ENCODE measurements around the gene ASIC4.

The ASIC4 gene

DNA sequence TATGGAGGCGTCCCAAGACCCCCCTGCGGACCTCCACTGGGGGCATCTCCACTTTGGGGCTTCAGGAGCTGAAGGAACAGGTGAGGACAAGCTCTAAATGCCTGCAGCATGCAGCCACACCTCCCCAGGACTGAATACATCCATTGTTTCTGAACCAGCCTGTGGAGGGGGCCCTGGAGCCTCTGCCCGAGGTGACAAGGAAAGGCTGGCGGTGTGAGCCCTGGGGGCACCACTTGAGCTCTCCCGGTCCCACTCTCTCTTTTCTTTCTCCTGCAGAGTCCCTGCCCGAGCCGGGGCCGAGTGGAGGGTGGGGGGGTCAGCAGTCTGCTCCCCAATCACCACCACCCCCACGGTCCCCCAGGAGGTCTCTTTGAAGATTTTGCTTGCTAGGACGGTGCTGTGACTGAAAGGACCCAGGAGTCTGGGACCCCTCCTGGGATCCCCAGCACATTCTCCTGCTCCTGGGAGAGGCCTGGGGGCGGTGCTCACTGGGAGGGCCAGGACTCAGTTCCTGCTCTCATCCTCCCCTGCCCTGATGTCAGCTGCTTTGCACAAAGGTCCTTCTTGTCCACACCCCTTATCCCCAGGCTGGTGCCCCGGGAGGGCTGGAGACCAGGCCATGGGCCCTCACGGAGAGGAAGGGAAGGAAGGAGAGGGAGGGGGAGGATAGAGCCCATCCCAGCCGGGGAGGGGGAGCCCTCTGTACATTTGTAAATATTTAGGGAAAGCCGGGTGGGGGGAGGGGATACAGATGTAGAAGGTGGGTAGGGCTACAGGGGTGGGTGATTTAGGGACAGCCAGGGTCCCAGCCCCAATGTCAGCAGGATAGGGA, 23.6 kb downstream of the ASIC4 start:
- no peak for DNase-seq

DNA sequence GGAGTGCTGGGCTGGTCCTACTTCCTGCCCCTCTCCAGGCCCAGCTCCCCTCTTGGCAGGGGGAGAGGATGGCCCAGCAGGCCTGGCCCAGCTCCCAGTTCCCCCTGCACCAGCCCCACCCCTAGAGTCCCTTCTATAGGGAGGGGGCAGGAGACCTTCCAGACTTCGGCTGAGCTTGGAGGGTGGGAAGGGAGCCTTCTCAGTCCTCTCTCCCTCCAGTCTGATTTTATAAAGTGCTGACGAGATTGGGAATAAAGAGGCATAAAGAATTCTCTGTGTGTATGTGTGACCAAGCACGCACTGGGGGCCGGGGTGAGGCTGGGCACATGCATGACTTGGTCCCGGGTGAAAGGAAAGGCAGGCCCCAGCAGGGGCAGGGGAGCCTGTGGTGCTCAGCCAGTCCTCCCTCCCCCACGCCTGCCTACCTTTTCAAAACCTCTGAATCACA, 24.2 kb downstream of the ASIC4 start:
- no peak for DNase-seq

DNA sequence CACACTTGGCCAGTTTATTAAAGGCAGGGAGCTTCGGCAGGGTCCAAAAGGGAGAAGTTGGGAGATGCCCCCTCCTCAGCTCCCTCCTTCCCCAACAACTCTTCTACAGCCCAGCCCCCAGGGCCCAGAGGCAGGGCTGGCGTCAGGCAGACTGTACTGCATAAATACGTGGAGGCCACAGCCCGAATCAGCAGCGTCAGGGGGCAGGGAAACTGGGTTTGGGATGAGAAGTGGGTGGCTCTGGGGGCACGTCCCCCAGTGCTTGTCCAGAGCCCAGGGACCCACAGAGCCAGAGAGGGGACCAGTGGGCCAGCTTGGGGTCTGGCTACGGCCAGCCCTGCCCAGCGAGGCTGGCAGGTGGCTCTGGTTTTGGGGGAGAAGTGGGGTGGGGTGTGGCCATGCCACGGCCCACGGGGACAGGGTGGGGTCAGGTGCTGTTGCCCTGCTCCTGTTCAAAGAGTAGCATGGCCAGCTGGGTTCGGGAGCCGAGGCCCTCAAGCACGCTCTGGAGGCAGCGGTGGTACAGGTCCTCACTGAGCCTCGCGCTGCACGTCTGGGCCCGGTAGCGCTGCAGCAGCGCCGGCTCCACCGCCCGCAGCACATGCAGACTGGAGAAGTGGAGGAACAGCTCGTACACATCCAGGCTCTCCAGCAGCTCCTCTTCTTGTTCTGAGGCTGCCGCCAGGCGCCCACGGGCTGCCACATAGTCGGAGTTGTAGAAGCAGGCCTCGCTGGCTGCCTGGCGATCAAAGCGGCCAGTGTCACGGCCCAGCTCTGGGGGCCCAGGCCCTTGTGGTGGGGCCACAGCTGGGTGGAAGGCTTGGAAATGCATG, 24.9 kb downstream of the ASIC4 start:
- no peak for DNase-seq

DNA sequence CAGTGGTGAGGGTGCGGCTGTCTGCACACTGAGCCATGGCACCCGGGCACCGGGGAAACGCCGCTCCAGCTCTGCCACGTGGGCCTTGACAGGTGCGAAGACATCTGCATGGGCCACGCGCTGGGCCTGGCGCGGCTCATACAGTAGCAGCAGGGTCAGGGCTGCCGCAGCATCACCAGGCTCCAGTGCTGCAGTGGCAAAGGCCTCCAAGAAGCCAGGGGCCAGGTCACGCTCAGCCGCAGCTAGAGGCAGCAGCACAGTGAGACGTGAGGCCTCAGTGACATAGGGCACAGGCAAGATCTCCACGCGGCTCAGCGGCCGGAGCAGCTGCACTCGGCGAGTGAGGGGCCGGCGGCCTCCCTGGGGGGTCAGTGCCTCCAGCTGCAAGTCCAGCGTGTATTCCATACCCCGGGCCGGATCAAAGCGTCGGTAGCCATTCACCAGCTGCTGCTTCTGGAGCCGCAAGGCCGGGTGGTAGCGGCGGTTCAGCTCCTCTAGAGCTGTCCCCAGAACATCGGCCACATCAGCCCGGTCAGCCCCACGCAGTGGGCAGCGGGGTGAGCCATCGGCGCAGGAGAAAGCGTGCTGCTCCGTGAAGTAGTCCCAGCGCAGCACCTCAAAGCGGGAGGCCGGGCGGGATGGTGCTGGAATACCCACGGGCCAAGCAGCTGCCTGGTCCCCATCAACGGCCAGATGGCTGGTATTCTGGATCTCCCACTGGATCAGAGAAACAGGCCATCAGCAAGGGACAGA, 25.8 kb downstream of the ASIC4 start:
- no peak for DNase-seq

DNA sequence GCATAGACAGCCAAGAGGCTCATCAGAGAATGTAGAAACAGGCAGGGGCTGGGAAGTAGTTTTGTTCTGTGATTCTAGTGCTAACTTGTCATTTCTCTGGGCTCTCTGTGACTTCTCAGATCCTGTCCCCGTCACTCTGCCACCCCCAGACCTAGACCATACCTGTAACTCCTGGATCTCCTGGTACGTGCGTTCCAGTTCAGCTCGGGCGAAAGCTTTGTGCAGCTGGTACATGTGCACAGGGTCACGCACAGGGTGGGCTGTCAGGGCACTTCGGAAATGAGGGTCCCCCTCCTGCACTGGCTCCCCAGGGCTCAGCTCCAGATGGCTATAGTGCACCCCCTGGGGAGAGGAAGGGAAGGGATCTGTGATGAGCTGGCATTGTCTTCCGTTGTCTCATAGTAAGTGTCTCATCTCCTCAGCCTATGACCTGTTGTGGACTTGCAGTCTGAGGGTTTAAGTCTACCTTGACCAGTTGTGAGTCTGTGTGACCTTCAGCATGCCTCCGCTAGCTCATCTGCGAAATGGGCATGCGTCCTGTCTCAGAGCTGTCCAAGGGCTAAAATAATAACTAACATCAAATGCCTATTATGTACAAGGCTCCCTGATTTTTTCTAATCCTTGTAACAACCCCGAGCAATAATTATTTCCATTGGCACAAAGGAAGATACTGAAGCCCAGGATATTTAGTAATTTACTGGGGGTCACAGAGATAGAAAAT, 26.7 kb downstream of the ASIC4 start:
- no peak for DNase-seq

DNA sequence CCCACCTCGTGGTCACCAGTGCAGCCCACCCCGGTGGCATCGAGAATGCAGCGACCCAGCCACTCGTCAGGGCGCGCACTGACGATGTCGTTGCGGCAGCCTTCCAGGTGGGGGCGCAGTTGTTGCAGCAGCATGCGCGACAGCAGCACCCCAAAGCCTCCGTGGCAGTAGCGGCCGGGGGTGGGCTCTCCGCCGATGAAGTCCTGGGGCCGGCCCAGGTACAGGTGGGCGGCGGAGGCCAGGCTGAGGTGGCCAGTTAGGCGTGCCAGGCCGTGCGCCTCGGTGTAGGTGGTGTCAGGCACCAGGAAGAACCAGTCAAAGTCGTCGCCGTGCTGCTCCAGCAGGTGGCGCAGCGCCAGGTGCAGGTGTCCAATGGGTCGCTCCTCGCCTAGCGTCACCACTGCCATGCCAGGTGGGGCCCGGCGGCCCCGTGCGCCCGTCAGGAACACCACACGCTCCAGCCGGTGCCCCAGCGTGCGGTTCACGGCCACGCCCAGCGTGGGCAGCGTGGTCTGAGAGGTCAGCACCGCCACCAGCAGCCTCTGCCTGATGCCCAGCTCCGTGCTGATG, 27.4 kb downstream of the ASIC4 start:
- peak; percentile 77 to 83 for DNase-seq

DNA sequence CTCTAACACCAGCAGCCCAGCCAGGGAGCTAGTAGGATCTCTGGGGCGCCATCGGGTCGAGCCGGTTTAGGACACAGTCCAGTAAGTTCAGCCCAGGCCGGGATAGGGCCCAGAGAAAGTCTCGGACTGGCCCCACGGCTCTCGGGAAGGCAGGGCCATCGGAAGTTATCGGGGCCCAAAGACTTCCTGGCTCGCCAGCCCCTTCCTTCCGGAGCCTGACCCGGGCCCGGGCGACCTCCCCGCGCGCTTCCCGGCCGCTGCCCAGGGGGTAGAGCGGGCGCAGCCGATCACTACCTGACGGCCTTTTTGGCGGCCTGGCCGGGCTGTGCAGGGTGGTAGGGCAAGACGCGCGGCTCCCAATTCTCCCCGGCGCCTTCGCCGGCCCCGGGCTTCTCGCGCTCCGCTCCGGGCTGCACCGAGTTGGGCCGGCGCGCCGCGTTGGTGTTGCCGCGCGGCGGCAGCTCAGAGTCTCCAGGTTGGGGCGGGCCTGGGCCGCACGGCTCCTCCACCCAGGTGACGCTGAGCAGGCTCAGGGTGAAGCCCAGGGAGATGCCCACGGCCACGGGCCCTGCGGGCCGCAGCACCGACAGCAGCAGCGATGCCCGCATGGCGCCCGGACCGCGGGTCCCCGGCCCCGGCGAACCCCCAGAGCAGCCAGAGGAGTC, 28.8 kb downstream of the ASIC4 start:
- peak; percentile 16 to 33 for DNase-seq

DNA sequence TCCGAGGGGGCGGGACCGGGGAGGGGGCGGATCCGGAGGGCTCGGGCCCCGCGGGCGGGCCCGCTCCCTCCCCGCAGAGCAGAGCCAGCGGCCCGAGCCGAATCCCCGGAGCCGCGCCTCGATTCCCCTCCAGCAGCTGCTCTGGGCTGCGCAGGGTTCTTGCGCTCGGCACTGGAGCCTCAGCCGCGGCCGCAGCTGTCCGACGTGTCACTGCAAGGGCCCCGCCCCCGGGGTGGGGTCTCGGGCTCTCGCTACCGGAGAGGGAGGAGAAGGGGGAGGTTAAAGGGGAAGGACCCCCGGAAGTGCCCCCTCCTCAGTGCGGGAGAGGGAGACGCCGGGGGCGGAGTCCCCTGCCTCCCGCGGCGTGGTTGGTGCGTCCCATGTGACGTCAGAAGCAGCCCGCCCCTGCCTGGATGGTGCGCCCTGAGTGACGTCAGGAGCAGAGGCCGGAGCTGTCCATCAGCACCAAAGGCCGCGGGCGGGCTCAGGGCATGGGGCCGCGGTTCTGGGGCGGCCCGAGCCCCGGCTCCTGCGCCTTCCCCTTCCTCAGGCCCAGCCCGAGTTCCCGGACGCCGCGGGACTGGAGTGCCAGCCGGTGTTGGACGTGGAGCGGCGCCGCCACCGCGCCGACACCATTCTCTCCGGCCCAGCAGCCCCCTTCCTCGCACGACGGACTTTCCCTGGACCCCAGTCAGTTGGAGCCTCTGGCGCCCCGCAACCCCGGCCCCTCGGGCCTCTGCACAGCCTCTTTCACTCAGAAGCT, 29.5 kb downstream of the ASIC4 start, which contains the start of the genes CHPF and TMEM198:
CHPF (minus strand) TSS at position 214 of the 763 bp plus-strand sequence. CDS start 271 bp downstream, outside the sequence.
TMEM198 (plus strand) TSS at position 433 of the 763 bp plus-strand sequence. CDS start 700 bp downstream, outside the sequence.
- DNase-seq = peak; percentile 98 to 99

DNA sequence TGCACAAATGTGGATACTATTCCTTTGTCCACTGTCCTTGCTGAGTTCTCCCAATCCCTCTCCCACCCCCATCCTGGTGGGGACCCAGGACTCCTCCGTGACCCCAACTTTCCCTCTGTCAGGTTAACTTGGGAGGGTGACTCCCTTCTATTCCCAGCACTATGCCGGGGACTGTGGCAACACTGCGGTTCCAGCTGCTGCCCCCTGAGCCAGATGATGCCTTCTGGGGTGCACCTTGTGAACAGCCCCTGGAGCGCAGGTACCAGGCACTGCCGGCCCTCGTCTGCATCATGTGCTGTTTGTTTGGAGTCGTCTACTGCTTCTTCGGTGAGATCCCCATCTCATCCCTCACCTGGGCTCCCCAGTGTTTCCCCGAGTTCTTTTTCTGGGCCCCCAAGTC, 30.3 kb downstream of the ASIC4 start:
- DNase-seq = no peak

DNA sequence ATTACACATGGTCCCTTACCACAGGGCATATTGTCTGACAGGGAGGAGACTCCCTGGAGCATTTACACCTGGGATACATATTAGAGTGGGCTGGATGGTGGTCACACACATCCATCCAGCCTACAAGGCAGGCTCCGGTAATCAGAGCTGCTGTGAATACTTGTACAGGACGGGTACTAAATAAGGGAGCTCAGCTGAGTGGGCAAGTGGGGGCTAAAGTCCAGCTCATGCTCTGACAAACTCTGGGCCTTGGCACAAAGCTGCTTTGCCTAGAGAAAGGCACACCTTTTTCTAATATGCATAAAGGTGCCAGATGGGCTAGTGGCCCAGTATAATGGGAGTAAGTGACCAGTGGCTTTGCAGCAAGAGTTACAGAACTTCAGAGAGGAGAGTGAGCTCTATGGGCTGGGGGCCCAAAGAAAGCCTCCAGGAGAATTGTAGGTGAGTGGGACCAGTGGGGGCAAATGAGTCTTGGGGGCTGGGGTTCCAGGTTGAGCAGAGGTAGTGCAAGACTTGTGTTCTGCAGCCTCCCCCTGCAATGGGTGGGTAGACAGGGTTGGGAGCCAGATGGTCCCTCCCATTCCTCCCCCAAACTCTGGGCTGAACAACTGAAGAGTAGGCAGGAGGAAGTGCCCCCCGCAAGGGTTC, 31.1 kb downstream of the ASIC4 start:
- DNase-seq = no peak

DNA sequence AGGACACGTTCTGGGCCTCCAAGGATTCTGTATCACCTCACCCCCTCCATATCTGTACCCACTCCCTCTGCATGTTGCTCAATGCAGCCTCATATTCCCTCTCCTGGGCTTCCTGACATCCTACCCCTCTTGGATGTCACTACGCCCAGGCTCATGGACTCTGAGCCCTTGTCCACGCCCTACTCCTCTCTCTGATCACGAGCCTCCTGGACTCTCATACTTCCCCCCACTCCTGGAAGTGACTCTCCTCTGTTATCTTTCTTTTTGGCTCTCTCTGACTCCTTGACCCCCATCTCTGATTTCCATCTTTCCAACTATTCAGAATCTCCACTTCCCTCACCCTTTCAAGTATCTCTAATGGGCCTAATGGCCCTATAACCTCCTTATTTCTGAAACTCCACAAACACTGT, 31.7 kb downstream of the ASIC4 start:
- DNase-seq = no peak

DNA sequence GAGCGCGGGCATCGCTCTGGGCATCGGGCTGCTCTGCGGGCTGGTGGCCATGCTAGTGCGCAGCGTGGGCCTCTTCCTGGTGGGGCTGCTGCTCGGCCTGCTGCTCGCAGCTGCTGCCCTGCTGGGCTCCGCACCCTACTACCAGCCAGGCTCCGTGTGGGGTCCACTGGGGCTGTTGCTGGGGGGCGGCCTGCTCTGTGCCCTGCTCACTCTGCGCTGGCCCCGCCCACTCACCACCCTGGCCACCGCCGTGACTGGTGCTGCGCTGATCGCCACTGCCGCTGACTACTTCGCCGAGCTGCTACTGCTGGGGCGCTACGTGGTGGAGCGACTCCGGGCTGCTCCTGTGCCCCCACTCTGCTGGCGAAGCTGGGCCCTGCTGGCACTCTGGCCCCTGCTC, 33.3 kb downstream of the ASIC4 start:
- DNase-seq = no peak

DNA sequence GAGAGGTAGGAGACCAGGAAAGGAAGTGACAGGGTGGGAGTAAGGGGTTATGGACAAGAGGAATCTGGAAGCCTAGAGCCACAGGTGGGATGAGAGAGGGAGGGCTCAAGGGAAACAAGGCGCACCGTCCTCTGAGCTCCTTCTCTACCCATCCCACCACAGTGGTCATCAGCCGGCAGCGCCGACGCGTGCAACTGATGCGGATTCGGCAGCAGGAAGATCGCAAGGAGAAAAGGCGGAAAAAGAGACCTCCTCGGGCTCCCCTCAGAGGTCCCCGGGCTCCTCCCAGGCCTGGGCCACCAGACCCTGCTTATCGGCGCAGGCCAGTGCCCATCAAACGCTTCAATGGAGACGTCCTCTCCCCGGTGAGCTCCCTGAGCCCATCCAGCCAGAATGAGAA, 34.7 kb downstream of the ASIC4 start:
- DNase-seq = no peak

DNA sequence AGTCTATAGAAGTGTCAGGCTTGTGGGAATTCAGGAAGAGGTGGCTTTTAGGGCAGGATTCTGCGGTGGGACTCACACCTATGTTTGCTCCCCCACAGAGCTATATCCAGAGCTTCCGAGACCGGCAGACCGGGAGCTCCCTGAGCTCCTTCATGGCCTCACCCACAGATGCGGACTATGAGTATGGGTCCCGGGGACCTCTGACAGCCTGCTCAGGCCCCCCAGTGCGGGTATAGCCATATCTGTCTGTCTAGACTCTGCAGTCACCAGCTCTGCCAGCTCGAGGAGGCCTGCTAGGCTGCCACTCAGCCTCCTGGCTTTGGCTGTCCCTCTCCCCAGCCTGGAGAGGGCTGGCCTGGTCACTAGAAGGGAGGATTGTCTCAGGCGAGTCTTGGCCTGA, 35.3 kb downstream of the ASIC4 start:
- DNase-seq = no peak

DNA sequence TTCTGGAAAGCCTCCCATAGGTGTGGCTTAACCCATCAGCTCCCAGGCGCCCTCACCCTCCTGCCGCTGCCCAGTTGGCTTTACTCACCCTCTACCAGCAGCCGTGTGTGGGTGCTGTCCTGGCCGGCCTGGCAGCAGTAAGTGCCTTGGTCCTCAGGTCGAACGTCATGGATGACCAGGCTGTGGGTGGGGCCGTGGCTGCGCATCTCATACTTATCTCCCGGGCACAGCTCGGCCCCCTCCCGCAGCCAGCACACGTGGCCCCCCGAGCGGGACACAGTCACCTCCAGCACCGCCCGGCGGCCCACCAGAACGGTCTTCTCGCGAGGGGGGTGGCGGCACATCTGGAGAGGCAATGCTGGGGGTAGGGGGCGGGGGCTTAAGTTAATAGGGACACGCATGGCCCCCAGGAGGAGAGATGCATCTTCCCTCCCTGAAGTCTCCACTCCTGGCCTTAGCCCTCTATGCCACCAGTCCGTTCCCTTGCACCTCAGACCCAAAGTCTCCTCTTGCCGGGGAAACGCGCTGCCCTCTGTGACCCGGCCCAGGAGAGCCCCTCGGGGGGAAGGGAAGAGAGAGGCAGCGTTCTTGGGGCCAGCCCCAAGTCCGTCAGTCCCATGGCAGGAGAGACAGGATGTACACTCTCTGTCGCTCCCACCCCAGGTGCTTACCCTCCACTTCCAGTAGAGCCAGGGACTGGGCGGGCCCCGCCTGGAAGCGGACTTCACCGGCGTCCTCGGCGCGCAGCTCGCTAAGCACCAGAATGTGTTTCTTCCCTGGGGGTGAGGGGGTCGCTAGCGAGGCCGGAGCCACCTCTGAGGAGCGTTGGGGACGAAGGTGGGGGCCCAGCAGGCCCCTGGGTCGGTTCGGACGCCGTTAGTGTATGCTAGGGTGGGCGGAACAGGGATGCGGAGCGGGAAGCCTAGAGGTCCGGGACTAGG, 37.4 kb downstream of the ASIC4 start:
- DNase-seq = peak; percentile 46 to 54

DNA sequence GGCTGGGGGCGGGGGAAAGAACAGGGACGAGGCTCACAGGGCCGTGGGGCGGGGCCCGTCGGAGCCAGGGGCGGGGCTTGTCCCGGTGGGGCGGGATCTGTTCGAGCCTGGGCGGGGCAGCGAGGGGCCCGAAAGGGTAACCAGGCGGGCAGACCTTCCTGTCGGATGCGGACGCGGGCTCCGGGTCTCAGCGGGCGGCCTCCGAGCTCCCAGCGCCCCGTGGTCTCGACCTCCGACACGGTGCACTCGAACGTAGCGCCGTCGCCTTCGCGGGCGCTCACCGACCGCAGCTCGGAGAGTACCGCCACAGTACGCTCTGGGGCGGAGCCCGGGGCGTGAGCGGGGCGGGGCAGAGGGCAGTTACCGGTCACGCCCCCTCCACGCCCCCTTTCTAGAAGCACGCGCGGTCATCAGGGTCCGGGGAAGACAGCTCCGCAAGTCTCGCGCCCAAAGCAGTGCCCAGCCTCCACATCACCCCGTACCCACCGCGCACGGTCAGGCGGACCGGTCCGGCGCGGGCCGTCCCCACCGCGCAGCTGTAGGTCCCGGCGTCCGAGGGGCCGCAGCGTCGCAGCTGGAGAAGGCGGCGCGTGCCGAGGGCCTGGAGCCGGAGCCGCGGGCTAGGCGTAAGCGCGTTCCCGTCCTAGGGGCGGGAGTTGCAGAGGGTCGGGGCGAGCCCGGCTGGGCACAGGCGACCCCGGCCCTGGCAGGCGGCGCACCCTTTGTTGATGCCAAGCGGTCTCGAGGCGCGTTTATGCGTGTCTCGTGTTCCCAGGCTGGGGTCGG, 38.3 kb downstream of the ASIC4 start:
- DNase-seq = peak; percentile 77 to 80

DNA sequence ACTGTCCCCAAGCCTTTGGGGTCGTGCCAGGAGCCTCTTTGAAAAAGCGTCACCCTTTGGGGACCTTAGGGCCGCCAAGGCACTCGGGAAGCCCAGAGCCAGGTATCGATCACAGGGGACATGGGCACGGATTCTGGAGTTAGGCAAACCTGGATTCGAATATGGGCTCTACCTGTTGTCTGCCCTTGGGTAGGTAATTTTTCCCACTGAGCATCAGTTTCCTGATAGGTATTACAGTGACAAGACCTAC, 38.8 kb downstream of the ASIC4 start:
- no peak for DNase-seq

DNA sequence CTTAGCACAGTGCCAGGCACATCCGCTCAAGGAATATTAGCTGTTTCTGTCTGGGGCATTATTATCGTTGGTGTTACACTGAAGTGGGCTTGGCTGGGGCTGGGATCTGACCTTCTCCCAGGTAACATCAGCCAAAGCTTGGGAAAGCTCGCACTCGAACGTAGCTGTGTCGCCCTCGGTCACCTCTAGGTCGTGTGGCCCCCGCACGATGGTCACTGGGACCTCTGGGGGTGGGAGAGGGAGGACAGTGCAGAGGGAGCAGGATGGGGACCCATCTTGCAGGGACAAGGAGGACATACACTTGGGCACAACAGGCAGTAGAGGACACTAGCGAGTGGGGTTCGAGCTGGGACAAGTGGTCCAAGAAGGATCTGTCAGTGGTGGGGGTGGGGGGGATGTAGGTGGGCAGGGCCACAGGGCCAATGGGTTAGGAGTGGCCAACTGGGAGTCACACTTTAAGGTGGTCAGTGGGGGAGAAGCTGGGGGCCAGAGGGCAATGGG, 39.2 kb downstream of the ASIC4 start:
- no peak for DNase-seq
